ENCODE results near the gene PSTPIP2. TPM values are rescaled to one million over a fixed set of nuclear protein-coding genes. Genes with fewer than 3 reads are reported as not detected.

Gene PSTPIP2
- total and polyA plus RNA-seq, 2 donors (not counting 3 experiments of a cell fraction or from before 2014, with no cell fraction given), result 1.6 to 4.9 TPM

- H3K36me3 ChIP-seq (ENCODE audit: control insufficient read depth in 2 of 2, extremely low read depth in 1 of 2, insufficient read depth in 2 of 2, low read length in 2 of 2), result no peaks in the 10 kb centered on the region
- no peak overlapping the region for H2AFZ ChIP-seq (ENCODE audit: low read depth, low read length)
- CTCF ChIA-PET, result interaction anchor here (0.7 to 1.5 kb wide), 6 partner anchors 7 to 317 kb away, joined by 3 to 12 read pairs (median 4); no protein-coding TSS in a partner anchor
- intact Hi-C loops (cut with micrococcal nuclease) (no loop called here), dilution Hi-C loops (cut with MboI; ENCODE audit: extremely low pct_ligation_motif_present, low sequenced_read_pairs) (no loop called here)
- no peak for FAIRE-seq
- no peak overlapping the region for H3K4me3 ChIP-seq (replicated peaks in 1 of 3; ENCODE audit: insufficient read depth in 1 of 3, low read depth in 1 of 3, low read length in 3 of 3)
- no peaks in the 10 kb centered on the region for H3K9me1 ChIP-seq (replicated peaks; ENCODE audit: control insufficient read depth, extremely low read depth, insufficient read depth, low read length)
- TF ChIP-seq GATA2 (IDR thresholded peaks at IDR 0.05; ENCODE audit: insufficient read depth, insufficient read length, low read depth, low read length) (peak; percentile 58), POLR2A (IDR thresholded peaks at IDR 0.05; ENCODE audit: low read depth, low read length) (no peak), FOS (IDR thresholded peaks at IDR 0.05; ENCODE audit: borderline replicate concordance, insufficient read depth, low read length) (peak; percentile 68), MAX (IDR thresholded peaks at IDR 0.05; ENCODE audit: insufficient read depth, insufficient read length) (no peak)
- no peaks in the 10 kb centered on the region for H3K27me3 ChIP-seq (ENCODE audit: control insufficient read depth in 2 of 2, insufficient read depth in 2 of 2, low read length in 2 of 2)
- peaks cover 7% of the 10 kb centered on the region for H3K4me1 ChIP-seq (ENCODE audit: control insufficient read depth, extremely low read depth, insufficient read depth, low read length)
- H3K9ac ChIP-seq (replicated peaks; ENCODE audit: extremely low read depth, insufficient read depth, low read length), result no peak overlapping the region
- no peaks in the 10 kb centered on the region for H3K79me2 ChIP-seq (ENCODE audit: control insufficient read depth, insufficient read depth, low read length)
- no peaks in the 10 kb centered on the region for H3K9me3 ChIP-seq (replicated peaks; ENCODE audit: control insufficient read depth, insufficient read depth, low read length)
- H3K27ac ChIP-seq (ENCODE audit: insufficient read depth, low read depth, low read length), result no peak overlapping the region
- POLR2A ChIA-PET, result no interaction called here
- no peak overlapping the region for H3K4me2 ChIP-seq (ENCODE audit: insufficient read depth, low read length)
- no TSS peak for BruUV-seq (replicated peaks)
- DNase-seq (ENCODE audit: low read depth, low spot score), result no peak
- H4K20me1 ChIP-seq (replicated peaks; ENCODE audit: control insufficient read depth, extremely low read depth, insufficient read depth, low read length), result no peaks in the 10 kb centered on the region
Measured at GRCh38 chr18:45981821-45982220, 90.2 kb downstream of the PSTPIP2 start.

GRCh38 chr18:45980229-45980628, 91.8 kb downstream of the PSTPIP2 start:
- no peaks in the 10 kb centered on the region for H3K27me3 ChIP-seq (ENCODE audit: control insufficient read depth in 2 of 2, insufficient read depth in 2 of 2, low read length in 2 of 2)
- BruUV-seq (replicated peaks), result no TSS peak
- ChIA-PET POLR2A (no interaction called here), CTCF (no interaction called here)
- H3K4me2 ChIP-seq (ENCODE audit: insufficient read depth, low read length), result no peak overlapping the region
- FAIRE-seq (no peak), DNase-seq (ENCODE audit: low read depth, low spot score) (no peak)
- no peaks in the 10 kb centered on the region for H4K20me1 ChIP-seq (replicated peaks; ENCODE audit: control insufficient read depth, extremely low read depth, insufficient read depth, low read length)
- dilution Hi-C loops (cut with MboI; ENCODE audit: extremely low pct_ligation_motif_present, low sequenced_read_pairs), result no loop called here
- peaks cover 7% of the 10 kb centered on the region for H3K4me1 ChIP-seq (ENCODE audit: control insufficient read depth, extremely low read depth, insufficient read depth, low read length)
- no peaks in the 10 kb centered on the region for H3K79me2 ChIP-seq (ENCODE audit: control insufficient read depth, insufficient read depth, low read length)
- H3K9me3 ChIP-seq (replicated peaks; ENCODE audit: control insufficient read depth, insufficient read depth, low read length), result no peaks in the 10 kb centered on the region
- no peak overlapping the region for H3K4me3 ChIP-seq (replicated peaks in 1 of 3; ENCODE audit: insufficient read depth in 1 of 3, low read depth in 1 of 3, low read length in 3 of 3)
- no peak overlapping the region for H2AFZ ChIP-seq (ENCODE audit: low read depth, low read length)
- intact Hi-C loops (cut with micrococcal nuclease), result no loop called here
- TF ChIP-seq JUN (IDR thresholded peaks at IDR 0.05; ENCODE audit: borderline replicate concordance, insufficient read depth, insufficient read length, low read depth) (no peak), GATA2 (IDR thresholded peaks at IDR 0.05; ENCODE audit: insufficient read depth, insufficient read length, low read depth, low read length) (no peak), POLR2AphosphoS5 (IDR thresholded peaks at IDR 0.05; ENCODE audit: insufficient read depth, low read depth, low read length) (no peak), CTCF (IDR thresholded peaks at IDR 0.05; ENCODE audit: extremely low read depth in 1 of 2, insufficient read depth in 1 of 2, low read depth in 1 of 2, low read length in 2 of 2) (no peak), FOS (IDR thresholded peaks at IDR 0.05; ENCODE audit: borderline replicate concordance, insufficient read depth, low read length) (no peak), EZH2 (IDR thresholded peaks at IDR 0.05; ENCODE audit: borderline replicate concordance, low read depth, low read length, severe bottlenecking) (no peak), MAX (IDR thresholded peaks at IDR 0.05; ENCODE audit: insufficient read depth, insufficient read length) (no peak), POLR2A (IDR thresholded peaks at IDR 0.05; ENCODE audit: low read depth, low read length) (no peak), MYC (IDR thresholded peaks at IDR 0.05; ENCODE audit: low read depth, low read length) (no peak)
- no peak overlapping the region for H3K27ac ChIP-seq (ENCODE audit: insufficient read depth, low read depth, low read length)
- H3K36me3 ChIP-seq (ENCODE audit: control insufficient read depth in 2 of 2, extremely low read depth in 1 of 2, insufficient read depth in 2 of 2, low read length in 2 of 2), result no peaks in the 10 kb centered on the region
- no peaks in the 10 kb centered on the region for H3K9me1 ChIP-seq (replicated peaks; ENCODE audit: control insufficient read depth, extremely low read depth, insufficient read depth, low read length)
- no peak overlapping the region for H3K9ac ChIP-seq (replicated peaks; ENCODE audit: extremely low read depth, insufficient read depth, low read length)

Measured in endothelial cell of umbilical vein (primary cell).